Suprapubic skin (tissue), 4 donors: ENCODE data around the gene TECPR2.

ENCODE experiments used
- CTCF ChIP-seq, 2 donors: fragments of 200-600 bp in 1 of 2; fragments of 450-650 bp in 1 of 2; sonication (generic) in 1 of 2; IDR thresholded peaks; one replicate each; pipeline ENCODE4 v1.5.1; 2016 to 2019; ENCODE audit warnings: antibody characterized with exemption in 2 of 2, mild to moderate bottlenecking in 1 of 2, moderate library complexity in 1 of 2
- POLR2A ChIP-seq, 2 donors: fragments of 450-650 bp; IDR thresholded peaks; one replicate each; pipeline ENCODE4 v1.6.1; 2017; ENCODE audit warnings: antibody characterized with exemption in 2 of 2, mild to moderate bottlenecking in 2 of 2, moderate library complexity in 2 of 2
- POLR2AphosphoS5 ChIP-seq, 3 donors: sonication (generic); formaldehyde crosslinking; IDR thresholded peaks; one replicate each; pipeline ENCODE4 v1.6.1; 2017; ENCODE audit warnings: antibody characterized with exemption in 3 of 3

GRCh38 chr14:102540315-102541028 is 177.7 kb downstream of the TECPR2 start:
- TF ChIP-seq POLR2A (IDR thresholded peaks at IDR 0.05) (no peak), CTCF (IDR thresholded peaks at IDR 0.05) (no peak), POLR2AphosphoS5 (IDR thresholded peaks at IDR 0.05) (no peak)
